ENCODE measurements around the gene TNFSF8. TPM values are rescaled to one million over a fixed set of nuclear protein-coding genes. Genes with fewer than 3 reads are reported as not detected.

TNFSF8 gene
- total RNA-seq, 1 experiment from 2014 or later = 0.20 TPM

DNA sequence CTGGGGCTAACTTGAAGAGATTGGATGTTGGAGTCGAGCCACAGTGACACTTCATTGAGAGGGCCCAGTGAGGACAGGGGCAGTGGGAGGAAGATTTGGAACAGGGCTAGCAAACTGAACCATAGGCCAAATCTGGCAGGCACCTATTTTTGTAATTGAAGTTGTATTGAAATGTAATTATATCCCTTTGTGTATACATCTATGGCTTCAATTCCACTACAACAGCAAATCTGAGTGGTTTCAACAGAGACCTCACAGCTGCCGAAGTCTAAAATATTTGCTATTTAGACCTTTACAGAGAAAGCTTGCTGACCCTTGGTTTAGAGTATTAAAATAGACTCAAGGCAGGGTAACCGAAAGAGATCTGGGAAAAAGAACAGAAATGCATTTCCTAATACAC, 4.7 kb upstream of the TNFSF8 start:
- Histone ChIP-seq H3K36me3 (ENCODE audit: control insufficient read depth, insufficient read depth, low read length) (no peaks in the 10 kb centered on the region), H3K4me1 (no peaks in the 10 kb centered on the region), H3K4me3 (ENCODE audit: low read depth, low read length) (no peak overlapping the region), H3K27me3 (replicated peaks; ENCODE audit: control insufficient read depth, insufficient read depth, low read length) (no peaks in the 10 kb centered on the region; the same call in 1 of the 2 replicates), H3K9me3 (no peaks in the 10 kb centered on the region)
- Mint-ChIP-seq H3K9me3 (ENCODE audit: unreplicated experiment) (no peaks in the 10 kb centered on the region), H3K4me1 (ENCODE audit: low read depth, unreplicated experiment) (no peaks in the 10 kb centered on the region), H3K4me3 (ENCODE audit: unreplicated experiment) (no peak overlapping the region), H3K36me3 (ENCODE audit: insufficient read depth, unreplicated experiment) (no peaks in the 10 kb centered on the region), H3K27me3 (ENCODE audit: insufficient read depth, unreplicated experiment) (no peaks in the 10 kb centered on the region), H3K27ac (ENCODE audit: unreplicated experiment) (no peak overlapping the region)
- ChIA-PET POLR2A (no interaction called here), CTCF (no interaction called here)
- TF ChIP-seq, protein P1, sequence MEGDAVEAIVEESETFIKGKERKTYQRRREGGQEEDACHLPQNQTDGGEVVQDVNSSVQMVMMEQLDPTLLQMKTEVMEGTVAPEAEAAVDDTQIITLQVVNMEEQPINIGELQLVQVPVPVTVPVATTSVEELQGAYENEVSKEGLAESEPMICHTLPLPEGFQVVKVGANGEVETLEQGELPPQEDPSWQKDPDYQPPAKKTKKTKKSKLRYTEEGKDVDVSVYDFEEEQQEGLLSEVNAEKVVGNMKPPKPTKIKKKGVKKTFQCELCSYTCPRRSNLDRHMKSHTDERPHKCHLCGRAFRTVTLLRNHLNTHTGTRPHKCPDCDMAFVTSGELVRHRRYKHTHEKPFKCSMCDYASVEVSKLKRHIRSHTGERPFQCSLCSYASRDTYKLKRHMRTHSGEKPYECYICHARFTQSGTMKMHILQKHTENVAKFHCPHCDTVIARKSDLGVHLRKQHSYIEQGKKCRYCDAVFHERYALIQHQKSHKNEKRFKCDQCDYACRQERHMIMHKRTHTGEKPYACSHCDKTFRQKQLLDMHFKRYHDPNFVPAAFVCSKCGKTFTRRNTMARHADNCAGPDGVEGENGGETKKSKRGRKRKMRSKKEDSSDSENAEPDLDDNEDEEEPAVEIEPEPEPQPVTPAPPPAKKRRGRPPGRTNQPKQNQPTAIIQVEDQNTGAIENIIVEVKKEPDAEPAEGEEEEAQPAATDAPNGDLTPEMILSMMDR (IDR thresholded peaks at IDR 0.05; ENCODE audit: insufficient read depth in 1 of 2, low read depth in 1 of 2, low read length in 1 of 2, severe bottlenecking in 1 of 2, unreplicated experiment in 1 of 2) = no peak
- intact Hi-C loops (cut with micrococcal nuclease; ENCODE audit: unreplicated experiment) = no loop called here
- BruUV-seq (replicated peaks) = no TSS peak
- no peak for DNase-seq

DNA sequence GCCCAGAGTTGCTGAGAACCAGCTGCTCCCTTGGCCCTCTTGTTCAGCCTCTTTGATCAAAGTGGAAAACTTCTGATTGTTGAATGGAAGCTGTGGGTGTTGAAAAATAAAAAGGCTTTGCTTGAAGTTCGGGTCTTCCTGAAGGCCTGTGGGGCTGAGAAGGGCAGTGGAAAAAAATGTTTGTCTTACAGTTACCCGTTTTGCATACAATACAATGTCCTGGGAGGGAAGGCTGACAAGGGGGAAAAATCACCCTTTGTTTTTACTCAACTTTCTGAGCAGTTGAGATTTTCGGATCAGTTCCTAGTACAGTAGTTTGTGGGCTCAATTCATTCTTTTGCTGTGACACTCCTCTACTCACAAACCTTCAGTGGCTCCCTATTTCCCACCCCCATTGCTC, 2.1 kb upstream of the TNFSF8 start:
- no TSS peak for BruUV-seq (replicated peaks)
- no peaks in the 10 kb centered on the region for H3K9me3 Mint-ChIP-seq (ENCODE audit: unreplicated experiment)
- H3K4me3 ChIP-seq (ENCODE audit: low read depth, low read length) = no peak overlapping the region
- H3K4me1 Mint-ChIP-seq (ENCODE audit: low read depth, unreplicated experiment) = peaks cover 10% of the 10 kb centered on the region
- no peaks in the 10 kb centered on the region for H3K27me3 Mint-ChIP-seq (ENCODE audit: insufficient read depth, unreplicated experiment)
- H3K36me3 ChIP-seq (ENCODE audit: control insufficient read depth, insufficient read depth, low read length) = no peaks in the 10 kb centered on the region
- ChIA-PET POLR2A (no interaction called here), CTCF (no interaction called here)
- H3K36me3 Mint-ChIP-seq (ENCODE audit: insufficient read depth, unreplicated experiment) = no peaks in the 10 kb centered on the region
- H3K4me1 ChIP-seq = peaks cover 16% of the 10 kb centered on the region; the same call in 1 of the 2 replicates
- intact Hi-C loops (cut with micrococcal nuclease; ENCODE audit: unreplicated experiment) = no loop called here
- no peak overlapping the region for H3K27ac Mint-ChIP-seq (ENCODE audit: unreplicated experiment)
- TF ChIP-seq, protein P1 (IDR thresholded peaks at IDR 0.05; ENCODE audit: insufficient read depth in 1 of 2, low read depth in 1 of 2, low read length in 1 of 2, severe bottlenecking in 1 of 2, unreplicated experiment in 1 of 2) = no peak
- H3K4me3 Mint-ChIP-seq (ENCODE audit: unreplicated experiment) = no peak overlapping the region
- H3K27me3 ChIP-seq (replicated peaks; ENCODE audit: control insufficient read depth, insufficient read depth, low read length) = no peaks in the 10 kb centered on the region; the same call in 1 of the 2 replicates
- DNase-seq = no peak
- 0 out of 2 replicates have a peak, but pooled peaks cover 4% of the 10 kb centered on the region for H3K9me3 ChIP-seq

DNA sequence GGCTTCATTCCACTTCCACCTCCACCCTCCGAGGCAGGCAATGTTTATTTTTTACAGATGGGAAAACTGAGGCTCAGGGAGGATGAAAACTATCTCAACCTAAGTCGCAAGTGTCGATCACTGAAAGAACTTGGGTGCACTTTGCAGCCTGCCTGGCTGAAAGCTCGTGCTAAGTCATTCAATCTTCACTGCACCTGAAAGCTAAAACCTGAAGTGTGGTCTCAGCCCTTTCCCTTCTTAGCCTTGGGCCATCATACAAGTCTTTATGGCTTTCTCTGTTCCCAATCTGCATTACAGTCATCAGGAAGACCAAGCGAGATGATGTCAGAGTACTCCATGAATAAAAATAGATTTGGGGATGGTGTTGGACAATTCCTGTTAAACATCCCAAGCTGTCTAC, 1.0 kb upstream of the TNFSF8 start:
- peaks cover 14% of the 10 kb centered on the region for H3K4me1 Mint-ChIP-seq (ENCODE audit: low read depth, unreplicated experiment)
- ChIA-PET POLR2A (no interaction called here), CTCF (no interaction called here)
- intact Hi-C loops (cut with micrococcal nuclease; ENCODE audit: unreplicated experiment) = no loop called here
- Histone ChIP-seq H3K27me3 (replicated peaks; ENCODE audit: control insufficient read depth, insufficient read depth, low read length) (no peaks in the 10 kb centered on the region; the same call in 1 of the 2 replicates), H3K36me3 (ENCODE audit: control insufficient read depth, insufficient read depth, low read length) (no peaks in the 10 kb centered on the region), H3K4me3 (ENCODE audit: low read depth, low read length) (no peak overlapping the region), H3K9me3 (0 out of 2 replicates have a peak, but pooled peaks cover 4% of the 10 kb centered on the region), H3K4me1 (peaks cover 17% of the 10 kb centered on the region; the same call in 1 of the 2 replicates)
- BruUV-seq (replicated peaks) = no TSS peak
- no peaks in the 10 kb centered on the region for H3K27me3 Mint-ChIP-seq (ENCODE audit: insufficient read depth, unreplicated experiment)
- no peaks in the 10 kb centered on the region for H3K36me3 Mint-ChIP-seq (ENCODE audit: insufficient read depth, unreplicated experiment)
- H3K4me3 Mint-ChIP-seq (ENCODE audit: unreplicated experiment) = no peak overlapping the region
- H3K27ac Mint-ChIP-seq (ENCODE audit: unreplicated experiment) = no peak overlapping the region
- TF ChIP-seq, protein P1 (IDR thresholded peaks at IDR 0.05; ENCODE audit: insufficient read depth in 1 of 2, low read depth in 1 of 2, low read length in 1 of 2, severe bottlenecking in 1 of 2, unreplicated experiment in 1 of 2) = no peak
- no peak for DNase-seq
- no peaks in the 10 kb centered on the region for H3K9me3 Mint-ChIP-seq (ENCODE audit: unreplicated experiment)

All from Caco-2 (cell line).